Endothelial cell of umbilical vein (primary cell): ENCODE results near the gene CARD11. TPM values are rescaled to one million over a fixed set of nuclear protein-coding genes. Genes with fewer than 3 reads are reported as not detected.

Source experiments
- BruUV-seq: library from RNA; stranded (reverse); fragments of 400-500 nt; replicated peaks from 2 replicates; lab custom pipeline; 2021; lab: Mats Ljungman, UMichigan
- CTCF ChIA-PET: fragments of 300-600, 350-600 bp; sonication (Branson Sonifier 250); formaldehyde crosslinking; loops from one replicate; lab custom pipeline; 2021; ENCODE audit warnings: antibody characterized with exemption, inconsistent platforms; lab: Charles Lee
- POLR2A ChIA-PET: fragments of 300-600, 350-600 bp; sonication (Branson Sonifier 250); formaldehyde crosslinking; loops from one replicate; lab custom pipeline; 2021; ENCODE audit warnings: antibody characterized with exemption, inconsistent platforms; lab: Charles Lee
- DNase-seq: peaks from one replicate; pipeline ENCODE4 v3.0.0-alpha.2; 2011; ENCODE audit warnings: low read depth, low spot score
- FAIRE-seq: peaks from 2 replicates; lab custom pipeline; 2011; peaks lifted over from hg19 to GRCh38; lab: Jason Lieb, UNC
- H2AFZ ChIP-seq: 2 replicates; pipeline ENCODE4 v1.6.0; 2012; ENCODE audit warnings: low read depth, low read length, control low read depth, inconsistent platforms
- H3K27ac ChIP-seq: 2 replicates; pipeline ENCODE4 v1.5.1; 2011; ENCODE audit warnings: low read depth, mild to moderate bottlenecking, control low read depth, low read length, moderate library complexity; ENCODE audit not compliant: insufficient read depth
- H3K27me3 ChIP-seq, 2 experiments: 2 replicates each; pipeline versions ENCODE4 v1.6.0 to v1.6.1; 2011; ENCODE audit warnings: low read length in 2 of 2, mixed read lengths in 1 of 2; ENCODE audit not compliant: control insufficient read depth in 2 of 2, insufficient read depth in 2 of 2
- H3K36me3 ChIP-seq, 2 experiments: 2 replicates in 1 of 2; 3 replicates in 1 of 2; pipeline ENCODE4 v1.5.1; 2011; ENCODE audit warnings: low read length in 2 of 2, mild to moderate bottlenecking in 1 of 2, moderate library complexity in 1 of 2; ENCODE audit not compliant: control insufficient read depth in 2 of 2, insufficient read depth in 2 of 2; ENCODE audit errors: extremely low read depth in 1 of 2
- H3K4me1 ChIP-seq: 3 replicates; pipeline ENCODE4 v1.5.1; 2011; ENCODE audit warnings: mild to moderate bottlenecking, low read length; ENCODE audit not compliant: control insufficient read depth, insufficient read depth; ENCODE audit errors: extremely low read depth
- H3K4me2 ChIP-seq: 2 replicates; pipeline ENCODE4 v1.6.1; 2011; ENCODE audit warnings: low read length, control low read depth, mixed read lengths; ENCODE audit not compliant: insufficient read depth
- H3K4me3 ChIP-seq, 3 experiments: fragments of 200-600 bp in 1 of 3; sonication (generic), shearing (Covaris generic) in 1 of 3; replicated peaks in 1 of 3; 2 replicates each; pipeline ENCODE4 v1.5.1; 2011 to 2016; ENCODE audit warnings: control low read depth in 3 of 3, low read length in 3 of 3, mild to moderate bottlenecking in 2 of 3, inconsistent platforms in 1 of 3, low read depth in 1 of 3, moderate library complexity in 1 of 3; ENCODE audit not compliant: insufficient read depth in 1 of 3
- H3K79me2 ChIP-seq: 2 replicates; pipeline ENCODE4 v1.6.0; 2012; ENCODE audit warnings: low read length, inconsistent platforms; ENCODE audit not compliant: control insufficient read depth, insufficient read depth
- H3K9ac ChIP-seq: replicated peaks from 2 replicates; pipeline ENCODE3; 2011; ENCODE audit warnings: low read length, control low read depth; ENCODE audit not compliant: insufficient read depth; ENCODE audit errors: extremely low read depth
- H3K9me1 ChIP-seq: replicated peaks from 3 replicates; pipeline ENCODE4 v1.6.0; 2011; ENCODE audit warnings: mild to moderate bottlenecking, low read length; ENCODE audit not compliant: control insufficient read depth, insufficient read depth; ENCODE audit errors: extremely low read depth
- H3K9me3 ChIP-seq: replicated peaks from 2 replicates; pipeline ENCODE4 v1.5.1; 2012; ENCODE audit warnings: low read length, inconsistent platforms; ENCODE audit not compliant: control insufficient read depth, insufficient read depth
- H4K20me1 ChIP-seq: replicated peaks from 2 replicates; pipeline ENCODE3; 2011; ENCODE audit warnings: mild to moderate bottlenecking, low read length; ENCODE audit not compliant: control insufficient read depth, insufficient read depth; ENCODE audit errors: extremely low read depth
- CTCF ChIP-seq, 2 donors: IDR thresholded peaks; 1 replicate in 1 of 2; 2 replicates in 1 of 2; pipeline ENCODE4 v1.5.1; 2011; ENCODE audit warnings: low read length in 2 of 2, mild to moderate bottlenecking in 2 of 2, moderate library complexity in 2 of 2, control low read depth in 1 of 2, inconsistent platforms in 1 of 2, low read depth in 1 of 2; ENCODE audit not compliant: insufficient read depth in 1 of 2; ENCODE audit errors: extremely low read depth in 1 of 2
- EZH2 ChIP-seq: IDR thresholded peaks from 2 replicates; pipeline ENCODE4 v1.6.1; 2012; ENCODE audit warnings: borderline replicate concordance, low read depth, mild to moderate bottlenecking, moderate library complexity, low read length, inconsistent platforms; ENCODE audit not compliant: severe bottlenecking
- FOS ChIP-seq: IDR thresholded peaks from 2 replicates; pipeline ENCODE4 v1.6.1; 2011; ENCODE audit warnings: mild to moderate bottlenecking, low read length, moderate library complexity, borderline replicate concordance; ENCODE audit not compliant: insufficient read depth
- GATA2 ChIP-seq: IDR thresholded peaks from 2 replicates; pipeline ENCODE4 v1.7.0; 2011; ENCODE audit warnings: low read depth, mild to moderate bottlenecking, moderate library complexity, mixed read lengths, low read length; ENCODE audit not compliant: insufficient read length, insufficient read depth
- JUN ChIP-seq: IDR thresholded peaks from 2 replicates; pipeline ENCODE4 v1.6.1; 2011; ENCODE audit warnings: borderline replicate concordance, low read depth; ENCODE audit not compliant: insufficient read length, insufficient read depth
- MYC ChIP-seq: IDR thresholded peaks from one replicate; pipeline ENCODE4 v1.6.1; 2011; ENCODE audit warnings: mild to moderate bottlenecking, low read depth, low read length
- POLR2A ChIP-seq: IDR thresholded peaks from 2 replicates; pipeline ENCODE4 v1.6.1; 2012; ENCODE audit warnings: low read depth, mild to moderate bottlenecking, control low read depth, low read length
- POLR2AphosphoS5 ChIP-seq: IDR thresholded peaks from 2 replicates; pipeline ENCODE4 v1.6.1; 2012; ENCODE audit warnings: low read depth, mild to moderate bottlenecking, control low read depth, low read length, moderate library complexity; ENCODE audit not compliant: insufficient read depth
- dilution Hi-C: fragments of 300-500 bp; cut with MboI; formaldehyde crosslinking; loops from one replicate; pipeline ENCODE4 v1.15.0; 2019; ENCODE audit warnings: low sequenced_read_pairs; ENCODE audit not compliant: extremely low pct_ligation_motif_present
- intact Hi-C: fragments of 100-400 bp; cut with micrococcal nuclease; formaldehyde crosslinking; loops from one replicate; pipeline ENCODE4 v1.10.0; 2022
- polyA plus RNA-seq, 4 experiments: library from polyadenylated mRNA; depleted of rRNA in 3 of 4; stranded (reverse) in 3 of 4; unstranded in 1 of 4; fragments of >200 nt; gene quantifications; 2 replicates each; pipeline versions ENCODE4 v1.2.1 to v1.2.3, GENCODE V29; 2011 to 2012; ENCODE audit warnings: missing spikeins in 1 of 4
- total RNA-seq: library from RNA; stranded (reverse); gene quantifications from 2 replicates; pipeline ENCODE4 v1.2.3, GENCODE V29; 2021
- TF ChIP-seq, protein P1 (sequence below): IDR thresholded peaks from 2 replicates; pipeline ENCODE4 v1.6.1; 2011; ENCODE audit not compliant: insufficient read depth, insufficient read length

Gene CARD11
- total and polyA plus RNA-seq, 2 donors (not counting 3 experiments of a cell fraction or from before 2014, with no cell fraction given) = 20.4 to 41.8 TPM

GRCh38 chr7:3073763-3074458, 30.2 kb upstream of the CARD11 start:
- Histone ChIP-seq H3K4me3 (no peak overlapping the region), H4K20me1 (no peaks in the 10 kb centered on the region), H3K4me2 (no peak overlapping the region), H3K9ac (no peak overlapping the region), H3K4me1 (no peaks in the 10 kb centered on the region), H3K27me3 (no peaks in the 10 kb centered on the region), H3K79me2 (no peaks in the 10 kb centered on the region), H3K27ac (no peak overlapping the region), H3K9me1 (no peaks in the 10 kb centered on the region), H2AFZ (no peak overlapping the region), H3K36me3 (no peaks in the 10 kb centered on the region), H3K9me3 (no peaks in the 10 kb centered on the region)
- DNase-seq (no peak), FAIRE-seq (no peak)
- intact Hi-C loops (no loop called here), dilution Hi-C loops (no loop called here)
- ChIA-PET CTCF (no interaction called here), POLR2A (no interaction called here)
- TF ChIP-seq EZH2 (no peak), POLR2A (no peak), FOS (no peak), JUN (no peak), CTCF (IDR thresholded peaks at IDR 0.05; ENCODE audit: extremely low read depth in 1 of 2, insufficient read depth in 1 of 2, low read depth in 1 of 2, low read length in 2 of 2) (no peak), GATA2 (no peak), POLR2AphosphoS5 (no peak), MYC (no peak)
- TF ChIP-seq, protein P1, sequence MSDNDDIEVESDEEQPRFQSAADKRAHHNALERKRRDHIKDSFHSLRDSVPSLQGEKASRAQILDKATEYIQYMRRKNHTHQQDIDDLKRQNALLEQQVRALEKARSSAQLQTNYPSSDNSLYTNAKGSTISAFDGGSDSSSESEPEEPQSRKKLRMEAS = no peak
- BruUV-seq = no TSS peak
